GM12878 (cell line): ENCODE measurements around the gene STX10. TPM values are rescaled to one million over a fixed set of nuclear protein-coding genes. Genes with fewer than 3 reads are reported as not detected.
A peak's percentile ranks its signal among the peaks of the same experiment; 100 is the strongest.

Experiments used
- ATAC-seq: fragments of 200-7000 bp; cut with Tn5 transposase; 3 replicates; pipeline ENCODE4 v1.9.1; 2020; ENCODE audit warnings: mild to moderate bottlenecking, moderate library complexity
- BruUV-seq: library from RNA; stranded (reverse); fragments of 400-500 nt; replicated peaks from 2 replicates; lab custom pipeline; 2021; lab: Mats Ljungman, UMichigan
- CTCF ChIA-PET: fragments of 300-600 bp; sonication (Branson Sonifier 250); formaldehyde crosslinking; extraction: SDS; loops from one replicate; lab custom pipeline; 2021; ENCODE audit warnings: inconsistent platforms; lab: Yijun Ruan, JAX
- POLR2A ChIA-PET: fragments of 350-600 bp; formaldehyde crosslinking; extraction: SDS; loops from one replicate; lab custom pipeline; 2021; ENCODE audit warnings: inconsistent platforms; lab: Charles Lee
- RAD21 ChIA-PET: fragments of 300-600 bp; sonication (Branson Sonifier 250); formaldehyde crosslinking; loops from one replicate; lab custom pipeline; 2023; ENCODE audit warnings: antibody characterized with exemption; ENCODE audit not compliant: unreplicated experiment; lab: Charles Lee
- SMC1A ChIA-PET: fragments of 300-600 bp; sonication (Branson Sonifier 250); formaldehyde crosslinking; loops from one replicate; lab custom pipeline; 2023; ENCODE audit not compliant: unreplicated experiment, uncharacterized antibody; lab: Charles Lee
- DNase-seq: peaks from one replicate; pipeline ENCODE4 v3.0.0-alpha.2; 2011; ENCODE audit warnings: low read depth, low spot score
- FAIRE-seq: peaks from 3 replicates; lab custom pipeline; 2011; peaks lifted over from hg19 to GRCh38; lab: Jason Lieb, UNC
- H2AFZ ChIP-seq: 2 replicates; pipeline ENCODE4 v1.6.0; 2011; ENCODE audit warnings: low read depth, low read length, control low read depth; ENCODE audit not compliant: control insufficient read depth
- H3K27ac ChIP-seq: 2 replicates; pipeline ENCODE4 v1.5.1; 2011; ENCODE audit warnings: control low read depth; ENCODE audit not compliant: control insufficient read depth, insufficient read depth
- H3K27me3 ChIP-seq, 2 experiments: replicated peaks in 1 of 2; 2 replicates each; pipeline versions ENCODE4 v1.6.0 to v1.6.1; 2011; ENCODE audit warnings: low read length in 1 of 2; ENCODE audit not compliant: control insufficient read depth in 2 of 2, insufficient read depth in 2 of 2
- H3K36me3 ChIP-seq, 2 experiments: 2 replicates each; pipeline ENCODE4 v1.5.1; 2011; ENCODE audit warnings: low read length in 1 of 2; ENCODE audit not compliant: control insufficient read depth in 2 of 2, insufficient read depth in 2 of 2
- H3K4me1 ChIP-seq: 2 replicates; pipeline ENCODE4 v1.6.1; 2011; ENCODE audit warnings: mild to moderate bottlenecking, low read length, moderate library complexity, mixed read lengths; ENCODE audit not compliant: control insufficient read depth, insufficient read depth
- H3K4me2 ChIP-seq: 2 replicates; pipeline ENCODE4 v1.6.0; 2011; ENCODE audit warnings: control low read depth; ENCODE audit not compliant: control insufficient read depth, insufficient read depth
- H3K4me3 ChIP-seq: fragments of 200-600 bp; sonication (generic); 2 replicates; pipeline ENCODE4 v1.5.1; 2016
- H3K79me2 ChIP-seq: 2 replicates; pipeline ENCODE4 v1.6.0; 2011; ENCODE audit warnings: low read length; ENCODE audit not compliant: control insufficient read depth, insufficient read depth
- H3K9ac ChIP-seq: 2 replicates; pipeline ENCODE4 v1.8.0; 2011; ENCODE audit warnings: low read length, control low read depth, mixed read lengths; ENCODE audit not compliant: control insufficient read depth, insufficient read depth
- H3K9me3 ChIP-seq: replicated peaks from 3 replicates; pipeline ENCODE4 v1.5.1; 2011; ENCODE audit warnings: mild to moderate bottlenecking, low read length; ENCODE audit not compliant: control insufficient read depth, insufficient read depth
- H4K20me1 ChIP-seq: 2 replicates; pipeline ENCODE4 v1.6.0; 2011; ENCODE audit not compliant: control insufficient read depth, insufficient read depth
- EGR1 ChIP-seq, 2 experiments: IDR thresholded peaks; 1 replicate in 1 of 2; 2 replicates in 1 of 2; pipeline ENCODE4 v1.6.1; 2011 to 2012; ENCODE audit warnings: low read depth in 2 of 2, low read length in 2 of 2, borderline replicate concordance in 1 of 2, mild to moderate bottlenecking in 1 of 2, moderate library complexity in 1 of 2
- EP300 ChIP-seq, 2 experiments: fragments of 150-350 bp in 1 of 2; IDR thresholded peaks; 2 replicates each; pipeline ENCODE4 v1.6.1; 2011 to 2012; ENCODE audit warnings: low read depth in 2 of 2, low read length in 2 of 2, borderline replicate concordance in 1 of 2, improper control_type of control experiment in 1 of 2, inconsistent platforms in 1 of 2; ENCODE audit not compliant: control insufficient read depth in 1 of 2
- IKZF2 ChIP-seq, 2 experiments: fragments of 450-650 bp; IDR thresholded peaks; 2 replicates each; pipeline ENCODE4 v1.6.1; 2017; ENCODE audit warnings: mild to moderate bottlenecking in 2 of 2, moderate library complexity in 2 of 2
- KLF5 ChIP-seq: fragments of 450-650 bp; IDR thresholded peaks from 2 replicates; pipeline ENCODE4 v1.6.1; 2014; ENCODE audit warnings: mild to moderate bottlenecking; ENCODE audit not compliant: partially characterized antibody
- MEF2A ChIP-seq: IDR thresholded peaks from 2 replicates; pipeline ENCODE4 v1.6.1; 2011; ENCODE audit warnings: low read depth, mild to moderate bottlenecking, low read length, moderate library complexity; ENCODE audit not compliant: insufficient read depth
- MTA2 ChIP-seq: fragments of 450-650 bp; IDR thresholded peaks from 2 replicates; pipeline ENCODE4 v1.6.1; 2016; ENCODE audit warnings: low read depth, mild to moderate bottlenecking, moderate library complexity
- MYB ChIP-seq: fragments of 150-350 bp; IDR thresholded peaks from 2 replicates; pipeline ENCODE4 v1.6.1; 2014; ENCODE audit warnings: mild to moderate bottlenecking, low read depth, low read length, borderline replicate concordance
- MYC ChIP-seq: IDR thresholded peaks from 2 replicates; pipeline ENCODE4 v1.6.1; 2011; ENCODE audit warnings: mild to moderate bottlenecking, low read length, moderate library complexity, inconsistent platforms; ENCODE audit not compliant: insufficient read depth, insufficient replicate concordance, insufficient read length, severe bottlenecking
- SUPT20H ChIP-seq: IDR thresholded peaks from 2 replicates; pipeline ENCODE4 v1.6.1; 2011; ENCODE audit warnings: low read depth, mild to moderate bottlenecking, low read length, moderate library complexity, borderline replicate concordance; ENCODE audit not compliant: control insufficient read depth
- TCF12 ChIP-seq: IDR thresholded peaks from 2 replicates; pipeline ENCODE4 v1.6.1; 2011; ENCODE audit warnings: low read depth, mild to moderate bottlenecking, low read length
- ZNF207 ChIP-seq: fragments of 450-650 bp; IDR thresholded peaks from 2 replicates; pipeline ENCODE4 v1.6.1; 2014; ENCODE audit warnings: antibody characterized with exemption, mild to moderate bottlenecking, borderline replicate concordance
- ZNF274 ChIP-seq: IDR thresholded peaks from one replicate; pipeline ENCODE4 v1.8.0; 2011; ENCODE audit not compliant: insufficient read length, insufficient read depth
- WGBS: methylation state at CpG from one replicate; pipeline ENCODE4 v1.1.6; 2016; ENCODE audit warnings: low lambda C conversion rate; ENCODE audit not compliant: insufficient replicate concordance, insufficient coverage; ENCODE audit errors: missing lambda C conversion rate; 5-methylcytosine and 5-hydroxymethylcytosine counted together
- in situ Hi-C: fragments of 300-500 bp; cut with MboI; formaldehyde crosslinking; loops from 9 replicates; pipeline ENCODE4 v1.14.3; 2018; ENCODE audit warnings: mixed read lengths
- intact Hi-C: fragments of 100-400 bp; cut with micrococcal nuclease; formaldehyde crosslinking; loops from one replicate; pipeline ENCODE4 v1.14.2; 2022; ENCODE audit not compliant: unreplicated experiment
- polyA plus RNA-seq, 11 experiments: library from polyadenylated mRNA; depleted of rRNA in 4 of 11; unstranded in 6 of 11; stranded (reverse) in 5 of 11; fragments of >200 nt; fragmentation: Nextera tagmentation in 4 of 11; fragmentation: Illumina TruSeq in 1 of 11; extraction: Ambion mirVana in 4 of 11; extraction: Trizol in 1 of 11; gene quantifications; 1 replicate in 1 of 11; 2 replicates in 10 of 11; pipeline versions ENCODE4 v1.2.1 to v1.2.3, GENCODE V29; 2011 to 2016; ENCODE audit warnings: inconsistent platforms in 2 of 11, missing spikeins in 2 of 11, low read depth in 1 of 11
- total RNA-seq, 4 experiments: library from RNA; depleted of rRNA in 3 of 4; stranded (reverse); fragments of >200 nt in 3 of 4; fragmentation: Illumina TruSeq in 1 of 4; extraction: Trizol in 1 of 4; gene quantifications; 2 replicates each; pipeline versions ENCODE4 v1.2.1 to v1.2.3, GENCODE V29; 2013 to 2021
- TF ChIP-seq, protein P1 (sequence below): fragments of 450-650 bp; IDR thresholded peaks from 2 replicates; pipeline ENCODE4 v1.6.1; 2016; ENCODE audit warnings: mild to moderate bottlenecking
- TF ChIP-seq, protein P2 (sequence below): fragments of 450-650 bp; IDR thresholded peaks from 2 replicates; pipeline ENCODE4 v1.6.1; 2017; ENCODE audit warnings: borderline replicate concordance
- TF ChIP-seq, protein P3 (sequence below): fragments of 450-650 bp; IDR thresholded peaks from 2 replicates; pipeline ENCODE4 v1.6.1; 2017; ENCODE audit warnings: low read depth, mild to moderate bottlenecking, moderate library complexity

STX10 gene
- total and polyA plus RNA-seq, 10 of the 15 experiments (the other 5 are each of a cell fraction or from before 2014, with no cell fraction given), result 0.56 to 76.1 (median 47.6) TPM

DNA sequence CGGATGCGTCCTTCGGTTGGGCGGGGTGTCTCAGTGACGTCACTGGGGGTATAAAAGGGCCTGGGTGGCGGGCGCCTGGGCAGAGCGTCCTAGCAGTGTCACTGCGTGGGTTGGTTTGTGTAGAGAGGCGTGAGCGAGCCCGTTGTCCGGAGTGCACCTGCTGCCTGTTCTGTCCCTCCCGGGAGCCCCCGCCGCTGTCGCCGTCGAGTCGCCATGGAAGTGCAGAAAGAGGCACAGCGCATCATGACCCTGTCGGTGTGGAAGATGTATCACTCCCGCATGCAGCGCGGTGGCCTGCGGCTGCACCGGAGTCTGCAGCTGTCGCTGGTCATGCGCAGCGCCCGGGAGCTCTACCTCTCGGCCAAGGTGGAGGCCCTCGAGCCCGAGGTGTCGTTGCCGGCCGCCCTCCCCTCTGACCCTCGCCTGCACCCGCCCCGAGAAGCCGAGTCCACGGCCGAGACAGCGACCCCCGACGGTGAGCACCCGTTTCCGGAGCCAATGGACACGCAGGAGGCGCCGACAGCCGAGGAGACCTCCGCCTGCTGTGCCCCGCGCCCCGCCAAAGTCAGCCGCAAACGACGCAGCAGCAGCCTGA, 2.9 kb upstream of the STX10 start (continued):
- TF ChIP-seq, protein P1, sequence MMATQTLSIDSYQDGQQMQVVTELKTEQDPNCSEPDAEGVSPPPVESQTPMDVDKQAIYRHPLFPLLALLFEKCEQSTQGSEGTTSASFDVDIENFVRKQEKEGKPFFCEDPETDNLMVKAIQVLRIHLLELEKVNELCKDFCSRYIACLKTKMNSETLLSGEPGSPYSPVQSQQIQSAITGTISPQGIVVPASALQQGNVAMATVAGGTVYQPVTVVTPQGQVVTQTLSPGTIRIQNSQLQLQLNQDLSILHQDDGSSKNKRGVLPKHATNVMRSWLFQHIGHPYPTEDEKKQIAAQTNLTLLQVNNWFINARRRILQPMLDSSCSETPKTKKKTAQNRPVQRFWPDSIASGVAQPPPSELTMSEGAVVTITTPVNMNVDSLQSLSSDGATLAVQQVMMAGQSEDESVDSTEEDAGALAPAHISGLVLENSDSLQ, result peak; percentile 61
- TF ChIP-seq, protein P2, sequence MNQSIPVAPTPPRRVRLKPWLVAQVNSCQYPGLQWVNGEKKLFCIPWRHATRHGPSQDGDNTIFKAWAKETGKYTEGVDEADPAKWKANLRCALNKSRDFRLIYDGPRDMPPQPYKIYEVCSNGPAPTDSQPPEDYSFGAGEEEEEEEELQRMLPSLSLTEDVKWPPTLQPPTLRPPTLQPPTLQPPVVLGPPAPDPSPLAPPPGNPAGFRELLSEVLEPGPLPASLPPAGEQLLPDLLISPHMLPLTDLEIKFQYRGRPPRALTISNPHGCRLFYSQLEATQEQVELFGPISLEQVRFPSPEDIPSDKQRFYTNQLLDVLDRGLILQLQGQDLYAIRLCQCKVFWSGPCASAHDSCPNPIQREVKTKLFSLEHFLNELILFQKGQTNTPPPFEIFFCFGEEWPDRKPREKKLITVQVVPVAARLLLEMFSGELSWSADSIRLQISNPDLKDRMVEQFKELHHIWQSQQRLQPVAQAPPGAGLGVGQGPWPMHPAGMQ, result no peak
- no peak; a peak in 1 of 4 replicates for TF ChIP-seq EP300 (IDR thresholded peaks at IDR 0.05; ENCODE audit: borderline replicate concordance in 1 of 2, control insufficient read depth in 1 of 2, low read depth in 2 of 2, low read length in 2 of 2)

DNA sequence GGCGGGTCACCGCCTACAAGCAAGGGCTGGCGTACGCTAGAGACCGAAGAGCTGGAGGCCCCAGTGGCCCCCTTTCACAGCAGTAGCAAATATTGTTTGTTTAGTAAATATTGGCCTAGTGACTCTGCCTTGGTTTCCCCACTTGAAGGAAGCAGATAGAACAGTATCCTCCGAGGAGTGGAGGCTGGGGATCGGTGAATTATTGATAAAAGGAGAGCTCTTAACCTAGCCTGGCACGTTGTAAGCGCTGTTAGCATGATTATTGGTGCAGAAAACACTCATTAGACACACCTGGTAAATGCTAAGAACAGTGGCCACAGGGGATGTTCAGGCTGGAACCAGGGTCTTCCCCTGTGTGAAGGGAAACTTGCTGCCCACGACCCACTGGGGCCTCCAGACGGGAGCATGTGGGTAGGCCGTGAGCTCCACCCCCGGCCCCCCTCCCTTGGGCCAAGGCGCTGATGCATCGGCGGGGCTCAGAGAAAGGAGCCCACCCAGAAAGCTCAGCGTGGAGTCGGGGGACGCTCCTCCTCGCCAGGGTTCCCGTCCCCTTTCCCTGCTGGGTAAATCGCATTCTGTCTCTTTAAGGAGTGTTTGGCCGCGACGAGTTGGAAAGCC, 2.3 kb upstream of the STX10 start:
- SMC1A ChIA-PET, result interaction anchor here (0.6 to 1.4 kb wide), 8 partner anchors 11 to 1065 kb away, joined by 3 to 5 read pairs (median 4); partner anchors contain the start of gene NACC1
- Histone ChIP-seq H3K79me2 (peaks cover 47% of the 10 kb centered on the region), H3K9me3 (no peaks in the 10 kb centered on the region), H2AFZ (peak overlapping the region; percentile 8), H4K20me1 (no peaks in the 10 kb centered on the region), H3K27ac (peak overlapping the region; percentile 95), H3K36me3 (no peaks in the 10 kb centered on the region; a peak in 2 of 4 replicates), H3K27me3 (no peaks in the 10 kb centered on the region), H3K4me2 (peak overlapping the region; percentile 92), H3K4me3 (peak overlapping the region; percentile 99), H3K4me1 (peaks cover 21% of the 10 kb centered on the region), H3K9ac (peak overlapping the region; percentile 90)
- TSS peak; percentile 59 for BruUV-seq
- POLR2A ChIA-PET, result interaction anchor here (0.5 to 2.2 kb wide), 14 partner anchors 10 to 709 kb away, joined by 3 to 41 read pairs (median 5); partner anchors contain the start of genes JUNB and NACC1
- FAIRE-seq (peak; percentile 41), ATAC-seq (peak; percentile 21), DNase-seq (no peak)
- intact Hi-C loops (loop anchor here (5.0 to 10.0 kb wide), 3 partner anchors 50 to 852 kb away; partner anchors contain the start of genes LYL1 and RFX1), in situ Hi-C loops (loop anchor here (10.0 to 25.0 kb wide), 3 partner anchors 692 to 1565 kb away; partner anchors contain the start of genes ACP5 and ZNF627)
- RAD21 ChIA-PET, result interaction anchor here (0.6 to 2.2 kb wide), 11 partner anchors 11 to 367 kb away, joined by 3 to 21 read pairs (median 4); partner anchors contain the start of genes NACC1 and TRMT1
- CTCF ChIA-PET, result interaction anchor here (0.7 to 2.1 kb wide), 13 partner anchors 10 to 188 kb away, joined by 3 to 9 read pairs (median 4); partner anchors contain the start of gene NACC1
- WGBS, result under 1% methylated on average over 25 of the region's 25 CpGs
- no peak for TF ChIP-seq ZNF207
- 0 out of 2 replicates have a peak, but pooled peaks have one; percentile 56 for TF ChIP-seq MTA2
- peak in 1 of 2 experiments; percentile 32; a peak in 1 of 3 replicates for TF ChIP-seq EGR1 (IDR thresholded peaks at IDR 0.05; ENCODE audit: borderline replicate concordance in 1 of 2, low read depth in 2 of 2, low read length in 2 of 2)
- TF ChIP-seq TCF12, result peak; percentile 67; the same call in 1 of the 2 replicates
- TF ChIP-seq MYC, result peak; percentile 17
- TF ChIP-seq MEF2A, result 0 out of 2 replicates have a peak, but pooled peaks have one; percentile 65
- no peak for TF ChIP-seq SUPT20H
- peak; percentile 54 to 64; a peak in 1 of 4 replicates for TF ChIP-seq IKZF2 (IDR thresholded peaks at IDR 0.05)
- TF ChIP-seq, protein P3, sequence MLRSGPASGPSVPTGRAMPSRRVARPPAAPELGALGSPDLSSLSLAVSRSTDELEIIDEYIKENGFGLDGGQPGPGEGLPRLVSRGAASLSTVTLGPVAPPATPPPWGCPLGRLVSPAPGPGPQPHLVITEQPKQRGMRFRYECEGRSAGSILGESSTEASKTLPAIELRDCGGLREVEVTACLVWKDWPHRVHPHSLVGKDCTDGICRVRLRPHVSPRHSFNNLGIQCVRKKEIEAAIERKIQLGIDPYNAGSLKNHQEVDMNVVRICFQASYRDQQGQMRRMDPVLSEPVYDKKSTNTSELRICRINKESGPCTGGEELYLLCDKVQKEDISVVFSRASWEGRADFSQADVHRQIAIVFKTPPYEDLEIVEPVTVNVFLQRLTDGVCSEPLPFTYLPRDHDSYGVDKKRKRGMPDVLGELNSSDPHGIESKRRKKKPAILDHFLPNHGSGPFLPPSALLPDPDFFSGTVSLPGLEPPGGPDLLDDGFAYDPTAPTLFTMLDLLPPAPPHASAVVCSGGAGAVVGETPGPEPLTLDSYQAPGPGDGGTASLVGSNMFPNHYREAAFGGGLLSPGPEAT, result peak; percentile 96
- no peak for TF ChIP-seq KLF5
- no peak for TF ChIP-seq MYB
- TF ChIP-seq ZNF274, result no peak
